ENCODE measurements around the gene GMPPB. TPM values are rescaled to one million over a fixed set of nuclear protein-coding genes. Genes with fewer than 3 reads are reported as not detected.

Gene GMPPB
- total and polyA plus RNA-seq, 4 donors = 10.8 to 81.2 (median 46.1) TPM

DNA sequence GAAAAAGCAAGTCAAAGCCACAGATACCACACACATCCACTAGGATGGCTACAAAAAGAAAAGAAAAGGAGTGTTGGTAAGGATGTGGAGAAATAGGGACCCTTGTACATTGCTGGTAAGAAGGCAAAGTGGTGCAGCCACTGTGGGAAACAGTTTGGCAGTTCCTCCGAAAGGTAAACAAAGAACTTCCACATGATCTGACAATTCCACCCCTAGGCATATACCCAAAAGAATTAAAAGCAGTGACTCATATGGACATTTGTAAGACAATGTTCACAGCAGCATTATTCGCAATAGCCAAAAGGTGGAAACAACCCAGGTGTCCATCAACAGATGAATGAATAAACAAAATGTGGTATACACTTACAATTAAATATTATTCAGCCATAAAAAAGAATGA lies 22.2 kb upstream of the GMPPB start:
- H3K9ac ChIP-seq (ENCODE audit: insufficient read depth in 1 of 2, low read length in 2 of 2) = no peak overlapping the region
- H3K36me3 ChIP-seq (ENCODE audit: control insufficient read depth in 4 of 4, insufficient read depth in 4 of 4, low read length in 4 of 4) = peaks cover 0 to 19% (median 15%) of the 10 kb centered on the region in 4 donors
- no peak for ATAC-seq (ENCODE audit: insufficient read depth, low FRiP score)
- TF ChIP-seq, protein P1, sequence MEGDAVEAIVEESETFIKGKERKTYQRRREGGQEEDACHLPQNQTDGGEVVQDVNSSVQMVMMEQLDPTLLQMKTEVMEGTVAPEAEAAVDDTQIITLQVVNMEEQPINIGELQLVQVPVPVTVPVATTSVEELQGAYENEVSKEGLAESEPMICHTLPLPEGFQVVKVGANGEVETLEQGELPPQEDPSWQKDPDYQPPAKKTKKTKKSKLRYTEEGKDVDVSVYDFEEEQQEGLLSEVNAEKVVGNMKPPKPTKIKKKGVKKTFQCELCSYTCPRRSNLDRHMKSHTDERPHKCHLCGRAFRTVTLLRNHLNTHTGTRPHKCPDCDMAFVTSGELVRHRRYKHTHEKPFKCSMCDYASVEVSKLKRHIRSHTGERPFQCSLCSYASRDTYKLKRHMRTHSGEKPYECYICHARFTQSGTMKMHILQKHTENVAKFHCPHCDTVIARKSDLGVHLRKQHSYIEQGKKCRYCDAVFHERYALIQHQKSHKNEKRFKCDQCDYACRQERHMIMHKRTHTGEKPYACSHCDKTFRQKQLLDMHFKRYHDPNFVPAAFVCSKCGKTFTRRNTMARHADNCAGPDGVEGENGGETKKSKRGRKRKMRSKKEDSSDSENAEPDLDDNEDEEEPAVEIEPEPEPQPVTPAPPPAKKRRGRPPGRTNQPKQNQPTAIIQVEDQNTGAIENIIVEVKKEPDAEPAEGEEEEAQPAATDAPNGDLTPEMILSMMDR (IDR thresholded peaks at IDR 0.05; ENCODE audit: control extremely low read depth, extremely low read depth) = no peak
- H3K4me1 ChIP-seq (ENCODE audit: control insufficient read depth in 5 of 5, insufficient read depth in 5 of 5, low read length in 5 of 5) = peaks cover 0 to 5% (median 0%) of the 10 kb centered on the region in 5 donors
- 75 to 90% methylated on average over 2 of the region's 2 CpGs for WGBS, 2 donors
- no peaks in the 10 kb centered on the region for H3K9me3 ChIP-seq (ENCODE audit: control insufficient read depth in 4 of 4, insufficient read depth in 3 of 4, low read length in 3 of 4)
- no peak for DNase-seq
- no peak overlapping the region for H3K4me3 ChIP-seq
- H3K27me3 ChIP-seq (ENCODE audit: control insufficient read depth in 3 of 3, insufficient read depth in 3 of 3, low read length in 2 of 3) = no peaks in the 10 kb centered on the region
- no peak overlapping the region for H3K27ac ChIP-seq (ENCODE audit: low read depth in 1 of 2, low read length in 1 of 2)

DNA sequence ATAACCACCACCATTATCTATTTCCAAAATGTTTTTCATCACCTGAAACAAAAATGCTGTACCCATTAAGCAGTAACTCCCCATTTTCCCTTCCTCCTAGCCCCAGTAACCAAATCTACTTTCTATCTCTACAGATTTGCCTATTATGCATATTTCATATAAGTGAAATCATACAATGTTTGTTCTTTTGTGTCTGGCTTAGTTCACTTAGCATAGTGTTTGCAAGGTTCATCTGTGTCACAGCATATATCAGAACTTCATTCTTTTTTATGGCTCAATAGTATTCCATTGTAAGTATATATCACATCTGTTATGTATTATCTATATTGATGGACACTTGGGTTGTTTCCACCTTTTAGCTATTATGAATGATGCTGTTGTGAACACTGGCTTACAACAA lies 16.7 kb upstream of the GMPPB start:
- Histone ChIP-seq H3K27ac (ENCODE audit: low read depth in 1 of 2, low read length in 1 of 2) (no peak overlapping the region), H3K27me3 (ENCODE audit: control insufficient read depth in 3 of 3, insufficient read depth in 3 of 3, low read length in 2 of 3) (no peaks in the 10 kb centered on the region), H3K4me3 (no peak overlapping the region), H3K9ac (ENCODE audit: insufficient read depth in 1 of 2, low read length in 2 of 2) (no peak overlapping the region), H3K4me1 (ENCODE audit: control insufficient read depth in 5 of 5, insufficient read depth in 5 of 5, low read length in 5 of 5) (no peaks in the 10 kb centered on the region), H3K9me3 (ENCODE audit: control insufficient read depth in 4 of 4, insufficient read depth in 3 of 4, low read length in 3 of 4) (no peaks in the 10 kb centered on the region), H3K36me3 (ENCODE audit: control insufficient read depth in 4 of 4, insufficient read depth in 4 of 4, low read length in 4 of 4) (peaks cover 15 to 27% (median 20%) of the 10 kb centered on the region in 4 donors)
- no peak for ATAC-seq (ENCODE audit: insufficient read depth, low FRiP score)
- TF ChIP-seq, protein P1 (IDR thresholded peaks at IDR 0.05; ENCODE audit: control extremely low read depth, extremely low read depth) = no peak
- DNase-seq = no peak

DNA sequence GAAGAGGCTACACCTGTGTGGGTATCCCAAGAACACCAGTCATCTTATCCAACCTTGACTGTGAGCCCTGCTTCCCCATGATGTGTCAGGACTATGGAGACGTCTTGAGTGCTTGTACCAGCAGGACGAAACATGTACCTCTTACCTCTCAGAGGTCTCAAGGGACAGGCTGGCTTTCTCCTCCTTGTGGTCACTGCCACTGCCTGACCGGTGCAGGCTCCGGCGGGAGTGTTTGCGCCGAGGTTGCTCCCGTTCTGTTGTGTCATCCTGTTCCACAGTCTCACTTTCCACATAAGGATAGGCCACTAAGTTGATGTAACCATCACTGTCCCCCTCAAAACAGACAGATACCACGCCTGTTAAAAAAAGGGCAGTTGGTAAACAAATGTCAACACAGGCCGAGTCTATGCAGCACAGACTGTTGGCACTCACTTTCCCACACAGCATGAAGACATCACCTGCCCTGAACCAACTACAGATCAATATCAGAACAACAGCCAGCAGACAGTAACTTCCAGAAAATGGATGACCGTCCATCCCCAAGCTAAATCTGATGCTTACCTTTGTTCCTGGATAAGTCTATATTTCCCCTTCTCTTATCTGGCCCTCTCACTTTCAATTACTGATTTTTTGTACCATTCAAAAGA lies 14.4 kb upstream of the GMPPB start:
- no peak overlapping the region for H3K27ac ChIP-seq (ENCODE audit: low read depth in 1 of 2, low read length in 1 of 2)
- ATAC-seq (ENCODE audit: insufficient read depth, low FRiP score) (no peak), DNase-seq (no peak)
- no peaks in the 10 kb centered on the region for H3K4me1 ChIP-seq (ENCODE audit: control insufficient read depth in 5 of 5, insufficient read depth in 5 of 5, low read length in 5 of 5)
- H3K36me3 ChIP-seq (ENCODE audit: control insufficient read depth in 4 of 4, insufficient read depth in 4 of 4, low read length in 4 of 4) = peaks cover 17 to 39% (median 30%) of the 10 kb centered on the region in 4 donors
- H3K4me3 ChIP-seq = no peak overlapping the region
- no peak overlapping the region for H3K9ac ChIP-seq (ENCODE audit: insufficient read depth in 1 of 2, low read length in 2 of 2)
- TF ChIP-seq, protein P1 (IDR thresholded peaks at IDR 0.05; ENCODE audit: control extremely low read depth, extremely low read depth) = no peak
- H3K27me3 ChIP-seq (ENCODE audit: control insufficient read depth in 3 of 3, insufficient read depth in 3 of 3, low read length in 2 of 3) = no peaks in the 10 kb centered on the region
- 93 to 95% methylated on average over 11 of the region's 11 CpGs for WGBS, 2 donors
- no peaks in the 10 kb centered on the region for H3K9me3 ChIP-seq (ENCODE audit: control insufficient read depth in 4 of 4, insufficient read depth in 3 of 4, low read length in 3 of 4)

DNA sequence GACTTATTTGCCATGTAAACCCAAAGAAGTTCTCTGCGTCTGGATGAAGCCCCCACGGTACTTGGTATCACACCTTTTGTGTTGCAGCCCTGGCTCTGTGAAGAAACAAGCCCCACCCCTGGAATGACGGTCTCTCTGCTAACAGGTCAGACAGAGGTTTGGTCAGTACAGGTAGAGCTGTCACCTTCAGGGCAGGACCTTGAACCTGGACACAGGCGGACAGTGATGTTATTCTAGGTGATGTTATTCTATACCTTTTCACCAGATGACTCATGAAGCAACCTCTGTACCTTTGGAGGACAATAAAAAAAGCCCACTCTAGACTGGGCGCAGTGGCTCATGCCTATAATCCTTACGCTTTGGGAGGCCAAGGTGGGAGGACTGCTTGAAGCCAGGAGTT lies 11.0 kb upstream of the GMPPB start:
- ATAC-seq (ENCODE audit: insufficient read depth, low FRiP score) (no peak), DNase-seq (no peak)
- Histone ChIP-seq H3K9me3 (ENCODE audit: control insufficient read depth in 4 of 4, insufficient read depth in 3 of 4, low read length in 3 of 4) (no peaks in the 10 kb centered on the region), H3K36me3 (ENCODE audit: control insufficient read depth in 4 of 4, insufficient read depth in 4 of 4, low read length in 4 of 4) (peaks cover 17 to 56% (median 39%) of the 10 kb centered on the region in 4 donors), H3K4me3 (no peak overlapping the region), H3K27ac (ENCODE audit: low read depth in 1 of 2, low read length in 1 of 2) (no peak overlapping the region), H3K27me3 (ENCODE audit: control insufficient read depth in 3 of 3, insufficient read depth in 3 of 3, low read length in 2 of 3) (no peaks in the 10 kb centered on the region), H3K9ac (ENCODE audit: insufficient read depth in 1 of 2, low read length in 2 of 2) (no peak overlapping the region), H3K4me1 (ENCODE audit: control insufficient read depth in 5 of 5, insufficient read depth in 5 of 5, low read length in 5 of 5) (no peaks in the 10 kb centered on the region)
- WGBS, 2 donors = 95 to 97% methylated on average over 6 of the region's 6 CpGs
- TF ChIP-seq, protein P1 (IDR thresholded peaks at IDR 0.05; ENCODE audit: control extremely low read depth, extremely low read depth) = no peak
